ENCODE data around the gene TMUB2.
A peak's percentile ranks its signal among the peaks of the same experiment; 100 is the strongest.

DNA sequence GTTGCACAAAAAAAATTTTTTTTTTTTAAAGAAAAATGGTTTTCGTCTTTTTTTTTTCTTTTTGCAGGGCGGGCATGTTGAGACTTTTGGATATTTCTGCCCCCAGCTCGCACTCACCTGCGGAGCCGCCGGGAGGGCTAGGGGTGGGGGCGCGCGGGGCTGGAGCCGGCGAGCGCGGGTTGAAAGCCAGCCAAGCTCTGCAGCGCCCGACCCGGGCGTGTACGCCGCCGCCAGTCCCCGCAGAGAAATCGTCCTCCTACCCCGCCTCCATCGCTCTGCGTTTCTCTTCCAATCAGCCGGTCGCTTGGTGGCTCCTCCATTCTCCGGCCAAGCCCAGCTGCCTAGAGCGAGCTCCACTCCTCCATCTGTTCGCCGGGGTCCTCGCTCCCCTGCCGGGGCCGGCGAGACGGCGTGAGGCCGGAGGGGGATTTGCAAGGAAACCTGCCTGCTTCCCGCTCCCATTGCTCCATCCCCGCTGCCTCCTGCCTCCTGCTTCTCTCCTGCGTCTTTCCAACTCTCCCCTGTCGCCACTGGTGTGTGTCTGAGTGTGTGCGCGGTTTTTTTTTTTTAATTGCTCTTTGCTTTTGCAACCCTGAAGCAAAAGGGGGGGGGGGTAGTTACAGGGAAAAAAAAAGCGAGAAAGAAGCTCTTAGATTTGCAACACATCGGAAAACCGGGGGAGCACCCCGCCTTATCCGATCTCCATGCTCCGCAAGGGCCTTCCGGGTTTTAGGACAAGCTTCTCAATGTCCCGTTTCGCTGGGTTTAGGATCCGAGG, 34.5 kb downstream of the TMUB2 start:
- TF ChIP-seq, protein P1, sequence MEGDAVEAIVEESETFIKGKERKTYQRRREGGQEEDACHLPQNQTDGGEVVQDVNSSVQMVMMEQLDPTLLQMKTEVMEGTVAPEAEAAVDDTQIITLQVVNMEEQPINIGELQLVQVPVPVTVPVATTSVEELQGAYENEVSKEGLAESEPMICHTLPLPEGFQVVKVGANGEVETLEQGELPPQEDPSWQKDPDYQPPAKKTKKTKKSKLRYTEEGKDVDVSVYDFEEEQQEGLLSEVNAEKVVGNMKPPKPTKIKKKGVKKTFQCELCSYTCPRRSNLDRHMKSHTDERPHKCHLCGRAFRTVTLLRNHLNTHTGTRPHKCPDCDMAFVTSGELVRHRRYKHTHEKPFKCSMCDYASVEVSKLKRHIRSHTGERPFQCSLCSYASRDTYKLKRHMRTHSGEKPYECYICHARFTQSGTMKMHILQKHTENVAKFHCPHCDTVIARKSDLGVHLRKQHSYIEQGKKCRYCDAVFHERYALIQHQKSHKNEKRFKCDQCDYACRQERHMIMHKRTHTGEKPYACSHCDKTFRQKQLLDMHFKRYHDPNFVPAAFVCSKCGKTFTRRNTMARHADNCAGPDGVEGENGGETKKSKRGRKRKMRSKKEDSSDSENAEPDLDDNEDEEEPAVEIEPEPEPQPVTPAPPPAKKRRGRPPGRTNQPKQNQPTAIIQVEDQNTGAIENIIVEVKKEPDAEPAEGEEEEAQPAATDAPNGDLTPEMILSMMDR (IDR thresholded peaks at IDR 0.05) = no peak
- TF ChIP-seq POLR2A (IDR thresholded peaks at IDR 0.05) = peak in 2 of 4 donors; percentile 9 to 51
